ENCODE results near the gene DNAJC15.

Gene DNAJC15

DNA sequence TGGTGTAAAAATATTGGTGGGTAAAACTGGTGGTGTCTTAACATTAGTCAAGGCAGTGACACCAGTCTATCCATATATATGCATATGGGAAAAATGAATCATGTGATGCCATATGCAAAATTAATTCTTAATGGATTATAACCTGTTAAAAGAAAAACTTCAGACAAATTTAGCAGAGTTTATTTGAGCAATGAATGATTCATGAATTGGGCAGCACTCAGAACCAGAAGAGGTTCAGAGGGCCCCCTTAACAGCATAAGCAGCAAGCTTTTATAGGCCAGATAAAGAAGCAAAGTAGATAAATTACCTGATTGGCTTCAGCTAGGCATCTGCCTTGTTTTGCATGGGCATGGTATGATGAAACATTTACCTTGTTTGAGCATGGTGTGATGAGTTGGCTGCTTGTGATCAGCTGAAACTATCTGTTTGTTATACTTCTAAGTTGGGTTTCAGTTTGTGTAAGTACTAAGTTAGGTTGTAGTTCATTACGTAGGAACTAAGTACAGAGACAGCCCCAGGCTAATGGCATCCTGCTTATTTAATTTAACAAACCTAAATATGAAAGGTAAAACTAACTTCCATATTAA lies 66.6 kb downstream of the DNAJC15 start:
- DNase-seq, result no peak

DNA sequence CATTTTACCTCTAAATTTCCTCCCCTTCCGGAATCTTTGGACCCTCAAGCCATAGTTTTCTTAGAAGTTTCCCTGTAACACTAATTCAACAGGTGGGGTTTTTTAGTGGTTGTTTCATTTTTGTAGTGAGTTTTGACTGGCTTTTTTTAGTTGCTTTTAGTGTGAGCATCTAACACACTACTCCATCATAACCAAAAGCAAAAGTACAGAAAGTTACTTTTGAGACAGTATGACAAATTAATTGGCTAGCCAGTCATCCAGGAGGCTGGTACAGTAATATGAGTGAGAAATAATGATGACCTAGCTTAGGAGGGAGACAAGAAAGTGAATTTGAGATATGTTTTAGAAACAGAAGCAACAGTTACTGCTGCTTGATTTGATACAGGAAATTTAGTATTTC lies 71.5 kb downstream of the DNAJC15 start:
- no peak for DNase-seq

- DNase-seq, result no peak
These were observed 72.7 kb downstream of the DNAJC15 start for GRCh38 chr13:43095771-43096719.

DNA sequence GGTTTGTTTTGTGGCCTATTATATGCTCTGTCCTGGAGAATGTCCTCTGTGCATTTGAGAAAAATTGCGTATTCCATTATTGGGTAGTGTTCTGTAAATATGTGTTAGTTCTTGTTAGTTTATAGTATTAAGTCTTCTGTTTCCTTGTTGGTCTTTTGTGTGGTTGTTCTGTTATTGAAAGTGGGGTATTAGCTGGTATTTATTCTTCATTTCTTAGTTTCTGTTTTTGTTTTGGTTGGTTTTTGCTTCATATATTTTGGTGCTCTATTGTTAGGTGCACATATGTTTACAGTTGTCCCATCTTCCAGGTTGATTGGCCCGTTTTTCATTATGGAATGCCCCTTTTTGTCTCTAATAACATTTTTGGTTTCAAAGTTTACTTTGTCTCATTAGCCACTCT lies 77.3 kb downstream of the DNAJC15 start:
- no peak for DNase-seq

GRCh38 chr13:43102304-43102703 lies 78.9 kb downstream of the DNAJC15 start:
- DNase-seq, result no peak

DNA sequence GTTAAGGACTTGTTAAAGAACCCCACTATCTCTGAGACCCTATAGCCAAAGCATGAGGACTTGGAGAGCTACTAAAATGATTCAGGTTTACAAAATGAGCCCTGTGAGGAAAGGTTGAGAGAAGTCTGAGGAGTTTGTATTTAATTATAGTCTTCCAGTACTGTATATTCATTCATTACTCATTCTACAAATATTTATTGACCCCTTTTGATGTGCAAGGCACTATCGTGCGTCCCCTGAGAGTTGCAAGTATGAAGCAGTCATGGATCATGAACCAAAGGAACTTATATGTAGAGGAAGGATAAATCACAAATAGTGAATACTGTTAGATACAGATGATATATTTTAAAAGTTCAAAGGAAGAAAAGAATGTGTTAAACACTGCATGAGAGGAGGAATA lies 84.4 kb downstream of the DNAJC15 start:
- no peak for DNase-seq

DNA sequence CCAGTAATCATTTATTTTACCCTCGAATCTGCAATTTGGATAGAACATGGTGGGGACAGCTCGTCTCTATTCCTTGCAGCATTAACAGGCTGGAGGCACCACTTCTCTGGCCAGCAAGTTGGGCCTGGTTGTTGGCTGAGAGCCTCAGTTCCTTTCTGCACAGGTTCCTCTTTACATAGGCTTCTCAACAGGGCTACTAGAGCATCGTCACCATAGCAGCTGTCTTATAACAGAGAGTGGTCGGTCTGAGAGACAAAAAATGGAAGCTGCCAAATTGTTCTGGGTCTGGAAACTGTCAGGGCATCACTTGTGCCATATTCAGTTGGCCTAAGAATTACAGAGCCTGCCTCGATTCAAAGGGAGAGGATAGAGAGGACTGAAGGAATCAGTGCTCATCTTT lies 86.7 kb downstream of the DNAJC15 start:
- DNase-seq, result no peak

- DNase-seq, result no peak
These were observed 87.3 kb downstream of the DNAJC15 start for GRCh38 chr13:43110658-43111057.

DNA sequence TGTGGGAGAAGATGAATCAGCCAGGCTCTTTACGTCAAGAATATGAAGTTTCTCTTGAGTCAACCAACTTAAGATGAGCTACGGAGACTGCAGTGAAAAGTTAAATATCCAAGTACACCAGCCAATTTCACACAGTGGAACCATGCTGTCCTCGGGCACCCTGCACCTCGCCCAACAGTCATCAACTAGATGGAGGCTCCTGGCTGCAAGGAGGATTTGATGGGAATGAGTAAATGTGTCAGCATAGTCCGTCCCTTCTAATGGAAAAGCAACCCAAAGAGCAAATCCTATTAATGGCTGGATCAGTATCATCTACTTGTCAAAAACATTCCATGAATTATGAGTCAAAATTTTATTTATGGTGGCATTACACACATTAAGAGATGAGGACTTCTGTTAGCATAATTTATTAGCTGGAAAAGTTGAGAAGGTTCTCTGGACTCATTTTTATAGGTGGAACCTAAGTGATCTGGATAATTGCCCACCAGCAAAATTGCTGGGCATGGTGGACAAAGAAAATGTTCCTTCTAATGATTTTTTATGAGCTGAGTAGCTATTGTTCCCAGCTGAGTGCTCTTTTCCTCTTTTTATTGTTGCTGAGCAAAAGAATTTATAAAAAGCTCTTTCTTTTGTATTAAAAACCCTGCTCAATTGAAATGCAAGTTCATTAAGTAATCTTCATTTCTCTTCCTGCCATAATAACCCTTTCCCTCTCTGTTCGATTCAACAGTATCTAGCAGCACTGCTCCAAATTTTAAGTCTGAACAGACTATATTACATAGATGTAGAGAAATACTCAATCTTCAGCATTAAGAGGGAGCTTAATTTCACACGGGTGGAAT lies 88.4 kb downstream of the DNAJC15 start:
- no peak for DNase-seq

DNA sequence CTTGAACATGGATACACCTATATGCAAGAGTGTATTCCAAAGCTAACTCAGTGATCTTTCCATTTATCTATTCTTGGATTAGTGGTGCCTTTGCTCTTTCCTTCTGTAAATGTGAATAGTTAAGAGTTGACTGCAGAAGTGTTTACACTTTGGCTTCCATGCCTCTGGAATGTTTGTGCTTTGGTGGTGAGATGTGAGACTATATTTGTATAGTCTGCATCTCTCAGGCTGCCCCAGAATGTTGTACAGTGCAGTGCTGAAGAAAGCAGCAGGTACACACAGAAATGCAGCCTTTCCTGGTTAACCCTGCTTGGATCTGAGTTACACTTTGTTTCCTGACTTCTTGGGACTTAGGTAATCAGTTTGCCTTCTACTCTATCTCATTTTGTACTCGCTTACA lies 90.2 kb downstream of the DNAJC15 start:
- DNase-seq, result no peak

DNA sequence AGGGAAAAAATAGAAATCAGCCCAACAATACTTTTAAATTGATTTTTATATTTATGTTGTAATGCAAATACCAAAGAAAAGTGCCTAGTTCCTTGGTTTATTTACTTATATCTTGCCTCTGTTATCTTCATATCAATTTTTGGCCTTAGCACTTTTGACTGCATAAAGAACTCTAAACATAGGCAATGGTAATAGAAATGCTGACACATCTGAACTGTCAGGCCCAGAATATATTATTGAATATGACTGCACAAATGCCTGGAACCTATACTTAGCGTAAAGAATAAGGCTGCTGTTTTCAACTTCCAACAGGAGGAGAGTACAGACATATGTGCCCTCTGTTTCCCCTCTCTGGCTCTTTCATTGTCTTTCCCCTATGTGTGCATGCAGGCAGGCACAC lies 91.1 kb downstream of the DNAJC15 start:
- DNase-seq, result no peak

DNA sequence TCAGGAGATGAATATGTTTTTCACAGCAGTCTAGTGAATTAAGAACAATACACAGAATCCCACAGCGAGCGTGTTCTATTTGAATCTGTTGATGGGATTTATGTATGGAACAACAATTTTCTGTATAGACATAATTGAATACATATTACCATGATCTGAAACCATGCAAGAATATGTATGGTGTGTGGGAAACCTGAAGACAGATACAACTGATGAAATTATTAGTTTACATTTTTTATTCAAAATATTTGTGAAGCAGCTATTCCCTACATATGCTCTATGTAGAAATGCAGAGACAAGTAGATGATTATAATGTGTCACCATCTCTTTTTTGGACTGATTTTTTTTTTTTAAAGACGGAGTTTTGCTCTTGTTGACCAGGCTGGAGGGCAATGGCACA lies 91.8 kb downstream of the DNAJC15 start:
- no peak for DNase-seq

DNA sequence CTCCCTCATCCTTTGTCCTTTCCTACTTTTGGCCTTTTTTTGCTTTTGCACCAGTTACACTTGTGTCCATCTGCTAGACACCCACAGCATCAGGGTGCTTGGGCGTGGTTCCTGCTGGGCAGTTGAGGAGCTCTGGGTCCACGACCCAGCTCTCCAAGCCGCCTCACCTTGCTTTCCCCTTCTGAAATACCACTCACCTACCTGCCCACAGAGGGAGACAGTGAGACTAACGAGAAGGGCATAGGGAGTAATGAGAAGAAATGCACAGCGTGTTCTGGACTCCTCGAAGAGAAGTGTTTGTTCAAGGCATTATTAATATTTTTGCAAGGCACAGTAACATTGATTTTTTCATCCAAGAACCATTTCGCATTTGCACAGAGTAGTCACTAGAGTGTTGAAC lies 92.9 kb downstream of the DNAJC15 start:
- DNase-seq, result no peak

- no peak for DNase-seq
These were observed 95.1 kb downstream of the DNAJC15 start for GRCh38 chr13:43118521-43118920.

GRCh38 chr13:43119206-43119605 lies 95.8 kb downstream of the DNAJC15 start:
- DNase-seq, result no peak

DNA sequence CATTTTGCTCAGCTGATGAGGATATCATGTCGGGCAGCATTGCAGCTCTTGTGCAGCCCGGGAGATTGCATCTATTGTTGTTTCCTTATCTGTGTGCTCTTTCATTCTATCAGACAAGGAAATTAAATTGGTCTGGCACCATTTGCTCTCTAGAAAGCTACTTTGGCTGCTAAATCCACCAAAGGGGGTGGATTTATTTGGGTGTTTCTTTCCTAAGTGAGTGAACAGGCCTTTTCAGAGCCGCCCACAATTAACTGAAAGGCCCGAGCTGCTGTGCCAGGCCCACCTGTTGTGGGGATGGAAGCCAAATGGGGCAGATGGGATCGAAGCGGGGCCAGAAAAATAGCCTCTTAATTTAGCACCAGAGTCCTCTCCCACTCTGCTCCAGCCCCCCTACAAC lies 99.4 kb downstream of the DNAJC15 start:
- DNase-seq, result no peak

DNA sequence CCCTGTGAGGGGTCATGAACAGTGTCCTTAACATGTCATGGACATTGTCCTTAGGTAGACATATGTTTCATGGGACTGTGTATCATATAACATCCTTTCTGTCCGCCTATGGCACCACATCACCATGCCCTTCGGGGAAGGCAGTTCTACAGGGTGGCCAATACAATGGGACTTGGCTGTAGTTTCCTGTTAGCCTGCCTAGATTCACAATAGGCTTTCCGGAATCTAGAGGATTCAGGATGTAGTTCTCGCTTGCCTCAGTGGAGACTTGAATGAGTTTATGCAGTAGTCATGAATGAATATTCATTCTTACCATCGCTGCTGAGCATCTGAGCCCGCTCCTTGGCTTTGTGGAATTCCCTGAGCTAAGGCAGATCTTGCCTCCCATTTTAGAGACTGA lies 100.5 kb downstream of the DNAJC15 start:
- no peak for DNase-seq

DNA sequence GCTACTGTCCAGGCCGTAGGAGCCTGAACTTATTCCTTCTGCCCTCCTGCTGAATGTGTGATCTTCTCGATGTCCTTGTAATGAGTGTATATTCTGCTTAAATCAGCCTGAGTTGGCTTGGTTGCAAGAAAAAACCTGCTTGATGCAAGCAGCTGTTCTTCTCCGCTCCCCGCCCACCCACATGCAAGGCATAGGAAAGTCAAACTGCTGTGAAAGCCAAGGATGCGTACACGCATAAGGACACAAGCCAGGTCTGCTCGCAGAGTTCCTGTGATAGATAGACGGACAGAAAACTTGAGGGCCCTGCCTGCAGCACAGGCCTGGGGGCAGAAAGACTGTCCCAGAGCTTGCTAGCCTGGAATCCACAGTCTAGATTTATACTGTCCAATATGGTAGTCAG lies 101.1 kb downstream of the DNAJC15 start:
- DNase-seq, result no peak

DNA sequence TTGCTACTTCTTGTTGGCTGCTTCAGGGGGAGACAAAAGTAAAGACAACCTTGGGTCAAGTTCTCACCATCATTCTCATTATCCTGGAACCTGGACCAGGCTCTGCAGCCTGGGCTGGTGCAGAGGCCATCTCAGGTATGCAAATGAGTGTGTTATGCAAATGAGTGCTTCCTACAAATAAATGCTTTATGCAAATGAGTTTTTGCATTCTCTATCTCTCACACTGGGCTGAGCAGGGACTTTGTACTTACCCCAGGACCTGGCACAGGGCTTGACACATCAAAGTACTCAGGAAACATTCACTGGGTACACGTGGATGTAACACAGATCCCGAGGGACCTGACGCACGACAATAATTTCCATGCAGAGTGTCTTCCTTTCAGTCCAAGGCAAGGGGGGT lies 103.0 kb downstream of the DNAJC15 start:
- DNase-seq, result no peak

- no peak for DNase-seq
These were observed 103.9 kb downstream of the DNAJC15 start for GRCh38 chr13:43127103-43127798.

GRCh38 chr13:43127827-43128226 lies 104.4 kb downstream of the DNAJC15 start:
- no peak for DNase-seq

- no peak for DNase-seq
These were observed 105.1 kb downstream of the DNAJC15 start for GRCh38 chr13:43128504-43128961.

GRCh38 chr13:43129066-43129465 lies 105.7 kb downstream of the DNAJC15 start:
- DNase-seq, result no peak
